Fibroblast of lung (primary cell): ENCODE measurements around the gene TBK1. TPM values are rescaled to one million over a fixed set of nuclear protein-coding genes. Genes with fewer than 3 reads are reported as not detected.

Source experiments
- DNase-seq, 2 donors: peaks; one replicate each; pipeline versions ENCODE4 v3.0.0 to v3.0.0-alpha.2; 2010; ENCODE audit warnings: low read depth in 2 of 2
- H2AFZ ChIP-seq: 2 replicates; pipeline ENCODE4 v1.5.1; 2012; ENCODE audit warnings: low read length, control low read depth, inconsistent platforms
- H3K27ac ChIP-seq: 2 replicates; pipeline ENCODE4 v1.5.1; 2011; ENCODE audit warnings: low read length, control low read depth; ENCODE audit not compliant: insufficient read depth
- H3K27me3 ChIP-seq: 2 replicates; pipeline ENCODE4 v1.5.1; 2011; ENCODE audit warnings: mild to moderate bottlenecking, low read length; ENCODE audit not compliant: control insufficient read depth, insufficient read depth
- H3K36me3 ChIP-seq: 2 replicates; pipeline ENCODE4 v1.5.1; 2011; ENCODE audit warnings: low read length; ENCODE audit not compliant: control insufficient read depth, insufficient read depth
- H3K4me1 ChIP-seq: 2 replicates; pipeline ENCODE4 v1.5.1; 2011; ENCODE audit warnings: low read length; ENCODE audit not compliant: control insufficient read depth, insufficient read depth; ENCODE audit errors: extremely low read depth
- H3K4me2 ChIP-seq: 2 replicates; pipeline ENCODE4 v1.5.1; 2011; ENCODE audit warnings: low read length, control low read depth; ENCODE audit not compliant: insufficient read depth; ENCODE audit errors: extremely low read depth
- H3K4me3 ChIP-seq, 4 experiments: fragments of 200-600 bp in 1 of 4; sonication (generic) in 1 of 4; replicated peaks in 1 of 4; 2 replicates each; pipeline ENCODE4 v1.5.1; 2011 to 2016; ENCODE audit warnings: low read length in 4 of 4, low read depth in 3 of 4, mild to moderate bottlenecking in 3 of 4, control low read depth in 2 of 4, inconsistent platforms in 1 of 4, mixed read lengths in 1 of 4; ENCODE audit not compliant: insufficient read depth in 1 of 4; ENCODE audit errors: control extremely low read depth in 1 of 4
- H3K79me2 ChIP-seq: 2 replicates; pipeline ENCODE4 v1.5.1; 2012; ENCODE audit warnings: mild to moderate bottlenecking, low read length, inconsistent platforms; ENCODE audit not compliant: control insufficient read depth, insufficient read depth
- H3K9ac ChIP-seq: 2 replicates; pipeline ENCODE4 v1.5.1; 2011; ENCODE audit warnings: mild to moderate bottlenecking, low read length, control low read depth; ENCODE audit not compliant: insufficient read depth
- H3K9me3 ChIP-seq: 2 replicates; pipeline ENCODE4 v1.5.1; 2012; ENCODE audit warnings: low read depth, low read length; ENCODE audit not compliant: control insufficient read depth, insufficient read depth
- H4K20me1 ChIP-seq: 2 replicates; pipeline ENCODE4 v1.5.1; 2011; ENCODE audit warnings: low read length; ENCODE audit not compliant: control insufficient read depth, insufficient read depth; ENCODE audit errors: extremely low read depth
- CTCF ChIP-seq, 2 donors: IDR thresholded peaks in 1 of 2; conservative IDR thresholded peaks in 1 of 2; 1 replicate in 1 of 2; 2 replicates in 1 of 2; pipeline ENCODE4 v1.5.1; 2011 to 2012; ENCODE audit warnings: low read length in 2 of 2, control low read depth in 1 of 2, inconsistent platforms in 1 of 2, low read depth in 1 of 2, mild to moderate bottlenecking in 1 of 2
- EZH2 ChIP-seq: IDR thresholded peaks from 2 replicates; pipeline ENCODE4 v1.5.1; 2012; ENCODE audit warnings: low read length, control low read depth, mild to moderate bottlenecking; ENCODE audit errors: missing control alignments
- polyA plus RNA-seq, 2 donors: library from polyadenylated mRNA; depleted of rRNA in 1 of 2; stranded (reverse) in 1 of 2; unstranded in 1 of 2; fragments of >200 nt; gene quantifications; 2 replicates each; pipeline ENCODE4 v1.2.1, GENCODE V29; 2011 to 2012; ENCODE audit warnings: missing spikeins in 1 of 2
- total RNA-seq: library from RNA; depleted of rRNA; stranded (reverse); fragments of >200 nt; gene quantifications from 2 replicates; pipeline ENCODE4 v1.2.1, GENCODE V29; 2014

Gene TBK1
- total and polyA plus RNA-seq, 2 donors (not counting 1 experiment from before 2014, with no cell fraction given): 26.5 to 42.9 TPM

- no peaks in the 10 kb centered on the region for H3K79me2 ChIP-seq
- TF ChIP-seq EZH2: no peak
- TF ChIP-seq CTCF (conservative IDR thresholded peaks at IDR 0.05 in 1 of 2, IDR thresholded peaks at IDR 0.05 in 1 of 2; ENCODE audit: low read depth in 1 of 2, low read length in 2 of 2): no peak
- no peak overlapping the region for H3K4me3 ChIP-seq
- H3K36me3 ChIP-seq: no peaks in the 10 kb centered on the region
- no peak overlapping the region for H3K4me2 ChIP-seq
- H3K27me3 ChIP-seq: no peaks in the 10 kb centered on the region
- H3K4me1 ChIP-seq: no peaks in the 10 kb centered on the region
- no peaks in the 10 kb centered on the region for H3K9me3 ChIP-seq
- no peak overlapping the region for H3K27ac ChIP-seq
- no peak overlapping the region for H2AFZ ChIP-seq
- no peak overlapping the region for H3K9ac ChIP-seq
- no peaks in the 10 kb centered on the region for H4K20me1 ChIP-seq
- no peak for DNase-seq
Measured at GRCh38 chr12:64531665-64532334, 79.9 kb downstream of the TBK1 start.

GRCh38 chr12:64532734-64533351, 80.9 kb downstream of the TBK1 start:
- Histone ChIP-seq H3K4me2 (no peak overlapping the region), H3K4me1 (no peaks in the 10 kb centered on the region), H3K9ac (no peak overlapping the region), H3K4me3 (no peak overlapping the region), H3K27me3 (no peaks in the 10 kb centered on the region), H2AFZ (no peak overlapping the region), H3K79me2 (no peaks in the 10 kb centered on the region), H3K27ac (no peak overlapping the region), H3K9me3 (no peaks in the 10 kb centered on the region), H3K36me3 (no peaks in the 10 kb centered on the region), H4K20me1 (no peaks in the 10 kb centered on the region)
- TF ChIP-seq EZH2: no peak
- TF ChIP-seq CTCF (conservative IDR thresholded peaks at IDR 0.05 in 1 of 2, IDR thresholded peaks at IDR 0.05 in 1 of 2; ENCODE audit: low read depth in 1 of 2, low read length in 2 of 2): no peak
- DNase-seq: no peak

GRCh38 chr12:64534672-64535199, 82.8 kb downstream of the TBK1 start:
- Histone ChIP-seq H3K4me2 (no peak overlapping the region), H3K4me1 (no peaks in the 10 kb centered on the region), H3K27me3 (no peaks in the 10 kb centered on the region), H3K4me3 (no peak overlapping the region), H3K79me2 (no peaks in the 10 kb centered on the region), H4K20me1 (no peaks in the 10 kb centered on the region), H3K9me3 (no peaks in the 10 kb centered on the region), H2AFZ (no peak overlapping the region), H3K36me3 (no peaks in the 10 kb centered on the region), H3K27ac (no peak overlapping the region), H3K9ac (no peak overlapping the region)
- DNase-seq: no peak
- TF ChIP-seq EZH2: no peak
- TF ChIP-seq CTCF (conservative IDR thresholded peaks at IDR 0.05 in 1 of 2, IDR thresholded peaks at IDR 0.05 in 1 of 2; ENCODE audit: low read depth in 1 of 2, low read length in 2 of 2): no peak
